Endothelial cell (in vitro differentiated cells): ENCODE results near the gene MAP3K8. TPM values are rescaled to one million over a fixed set of nuclear protein-coding genes. Genes with fewer than 3 reads are reported as not detected.

ENCODE experiments used
- DNase-seq: peaks from one replicate; pipeline ENCODE4 v3.0.0; 2021; ENCODE audit warnings: low spot score
- H3K27ac Mint-ChIP-seq: one replicate; pipeline ENCODE4 v1.8.0; 2021; ENCODE audit warnings: mixed read lengths, inconsistent platforms; ENCODE audit not compliant: unreplicated experiment
- H3K27me3 Mint-ChIP-seq: one replicate; pipeline ENCODE4 v1.8.0; 2021; ENCODE audit warnings: mild to moderate bottlenecking, moderate library complexity, mixed read lengths, inconsistent platforms; ENCODE audit not compliant: unreplicated experiment
- H3K36me3 Mint-ChIP-seq: one replicate; pipeline ENCODE4 v1.8.0; 2021; ENCODE audit warnings: mild to moderate bottlenecking, low read depth, mixed read lengths, inconsistent platforms; ENCODE audit not compliant: unreplicated experiment
- H3K4me1 Mint-ChIP-seq: one replicate; pipeline ENCODE4 v1.8.0; 2021; ENCODE audit warnings: mild to moderate bottlenecking, mixed read lengths, inconsistent platforms; ENCODE audit not compliant: unreplicated experiment
- H3K4me3 Mint-ChIP-seq: one replicate; pipeline ENCODE4 v1.8.0; 2021; ENCODE audit warnings: mild to moderate bottlenecking, mixed read lengths, inconsistent platforms; ENCODE audit not compliant: unreplicated experiment
- H3K9me3 Mint-ChIP-seq: one replicate; pipeline ENCODE4 v1.8.0; 2021; ENCODE audit warnings: mixed read lengths, inconsistent platforms; ENCODE audit not compliant: unreplicated experiment
- total RNA-seq: library from RNA; stranded (reverse); fragmentation: NEBNext Ultra II Directional; extraction: Animal tissue kit (Norgen Biotek cat#: 25700); gene quantifications from one replicate; pipeline ENCODE4 v1.2.1, GENCODE V29; 2021; ENCODE audit not compliant: unreplicated experiment
- TF ChIP-seq, protein P1 (sequence below): fragments of 200-600 bp; sonication (generic); IDR thresholded peaks from one replicate; pipeline ENCODE4 v1.5.0; 2021; ENCODE audit warnings: antibody characterized with exemption; ENCODE audit not compliant: unreplicated experiment

MAP3K8 gene
- total RNA-seq, 1 donor from 2014 or later = 6.2 TPM

DNA sequence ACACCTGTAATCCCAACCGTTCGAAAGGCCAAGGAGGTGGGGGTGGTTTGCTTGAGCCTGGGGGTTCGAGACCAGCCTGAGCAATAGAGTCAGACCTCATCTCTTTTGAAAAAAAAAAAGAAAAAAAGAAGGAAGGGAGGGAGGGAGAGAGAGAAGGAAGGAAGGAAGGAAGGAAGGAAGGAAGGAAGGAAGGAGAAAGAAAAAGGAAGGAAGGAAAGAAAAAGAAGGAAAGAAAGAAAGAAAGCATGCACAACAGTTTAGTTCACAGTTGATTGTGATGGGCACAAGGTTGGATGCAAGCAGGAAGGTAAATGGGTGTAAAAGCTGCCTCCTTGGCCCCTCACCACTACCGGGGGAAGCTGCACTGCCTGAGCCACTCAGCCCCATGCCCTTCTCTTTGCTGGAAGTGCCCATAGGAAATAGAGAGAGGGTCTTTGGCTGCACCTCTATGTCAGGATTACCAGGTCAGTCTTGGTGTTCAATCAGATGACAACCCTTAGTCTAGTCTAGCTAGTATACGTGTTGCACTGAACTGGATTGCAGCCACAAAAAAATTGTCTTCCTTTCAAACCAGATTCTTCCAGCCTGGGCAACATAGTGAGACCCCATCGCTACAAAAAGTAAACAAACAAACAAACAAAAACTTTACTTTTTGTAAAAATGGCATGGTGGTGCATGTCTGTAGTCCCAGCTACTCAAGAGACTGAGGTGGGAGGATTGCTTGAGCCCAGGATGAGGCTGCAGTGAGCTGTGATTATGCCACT, 20.0 kb downstream of the MAP3K8 start:
- Mint-ChIP-seq H3K27ac (no peak overlapping the region), H3K36me3 (peaks cover 10% of the 10 kb centered on the region), H3K27me3 (no peaks in the 10 kb centered on the region), H3K9me3 (no peaks in the 10 kb centered on the region), H3K4me3 (no peak overlapping the region), H3K4me1 (peaks cover 10% of the 10 kb centered on the region)
- DNase-seq = no peak
- TF ChIP-seq, protein P1, sequence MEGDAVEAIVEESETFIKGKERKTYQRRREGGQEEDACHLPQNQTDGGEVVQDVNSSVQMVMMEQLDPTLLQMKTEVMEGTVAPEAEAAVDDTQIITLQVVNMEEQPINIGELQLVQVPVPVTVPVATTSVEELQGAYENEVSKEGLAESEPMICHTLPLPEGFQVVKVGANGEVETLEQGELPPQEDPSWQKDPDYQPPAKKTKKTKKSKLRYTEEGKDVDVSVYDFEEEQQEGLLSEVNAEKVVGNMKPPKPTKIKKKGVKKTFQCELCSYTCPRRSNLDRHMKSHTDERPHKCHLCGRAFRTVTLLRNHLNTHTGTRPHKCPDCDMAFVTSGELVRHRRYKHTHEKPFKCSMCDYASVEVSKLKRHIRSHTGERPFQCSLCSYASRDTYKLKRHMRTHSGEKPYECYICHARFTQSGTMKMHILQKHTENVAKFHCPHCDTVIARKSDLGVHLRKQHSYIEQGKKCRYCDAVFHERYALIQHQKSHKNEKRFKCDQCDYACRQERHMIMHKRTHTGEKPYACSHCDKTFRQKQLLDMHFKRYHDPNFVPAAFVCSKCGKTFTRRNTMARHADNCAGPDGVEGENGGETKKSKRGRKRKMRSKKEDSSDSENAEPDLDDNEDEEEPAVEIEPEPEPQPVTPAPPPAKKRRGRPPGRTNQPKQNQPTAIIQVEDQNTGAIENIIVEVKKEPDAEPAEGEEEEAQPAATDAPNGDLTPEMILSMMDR = no peak

DNA sequence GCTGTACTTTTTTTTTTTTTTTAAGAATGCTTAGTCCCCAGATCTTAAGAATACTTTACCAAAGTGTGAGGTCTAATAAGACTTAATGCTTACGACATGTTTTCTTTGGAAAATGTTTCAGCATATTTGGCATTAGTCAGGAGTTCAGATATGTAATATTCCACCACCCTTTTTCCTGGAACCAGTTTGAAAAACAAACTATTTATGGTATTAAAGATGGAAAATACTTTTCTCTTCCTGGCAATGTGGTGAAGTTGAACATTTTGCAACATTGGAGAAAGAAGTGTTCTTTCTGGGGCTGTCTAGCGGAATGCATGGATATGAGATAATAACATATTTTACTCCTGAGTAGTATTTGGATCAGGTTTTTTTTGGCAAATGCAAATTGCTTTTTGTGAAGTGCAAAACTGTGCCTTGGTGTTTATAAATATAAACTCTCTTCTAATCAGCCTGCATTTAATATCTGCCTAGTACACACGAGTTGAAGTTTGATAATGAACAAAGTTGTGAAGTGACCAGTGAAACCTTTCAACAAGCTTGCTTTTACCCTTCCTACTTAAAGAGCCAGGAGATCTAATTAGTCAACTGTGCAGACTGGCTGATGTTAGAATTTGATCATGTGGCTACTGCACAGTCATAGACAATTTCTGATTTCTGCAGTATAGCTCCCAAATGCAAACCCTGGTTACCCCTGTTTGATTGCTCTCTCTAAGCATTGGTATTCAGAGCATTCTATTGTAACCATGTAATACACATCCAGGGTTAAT, 20.9 kb downstream of the MAP3K8 start:
- Mint-ChIP-seq H3K36me3 (peaks cover 12% of the 10 kb centered on the region), H3K27me3 (no peaks in the 10 kb centered on the region), H3K4me1 (peaks cover 10% of the 10 kb centered on the region), H3K4me3 (no peak overlapping the region), H3K27ac (no peak overlapping the region), H3K9me3 (no peaks in the 10 kb centered on the region)
- TF ChIP-seq, protein P1 = no peak
- no peak for DNase-seq

DNA sequence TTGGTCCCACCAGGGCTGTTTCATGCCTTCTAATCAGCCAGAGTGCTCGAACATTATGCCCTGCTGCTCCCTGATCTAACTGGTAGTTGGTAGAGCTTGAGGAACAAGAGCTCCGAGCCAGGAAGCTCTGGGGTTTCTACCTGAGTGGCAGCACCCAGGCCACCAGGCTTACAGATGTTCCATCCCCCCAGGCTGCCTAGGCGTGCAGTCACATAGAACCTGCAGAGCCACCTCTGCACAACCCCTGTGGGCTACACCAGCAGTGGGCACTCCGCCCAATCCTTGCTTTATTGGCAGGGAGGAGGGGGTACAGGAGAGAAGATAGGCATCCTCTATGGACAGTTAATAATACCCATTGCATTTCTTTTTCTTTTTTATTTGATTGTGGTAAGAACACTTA, 21.8 kb downstream of the MAP3K8 start:
- no peak overlapping the region for H3K4me3 Mint-ChIP-seq
- no peaks in the 10 kb centered on the region for H3K9me3 Mint-ChIP-seq
- no peak overlapping the region for H3K27ac Mint-ChIP-seq
- no peak for DNase-seq
- peaks cover 18% of the 10 kb centered on the region for H3K36me3 Mint-ChIP-seq
- TF ChIP-seq, protein P1 = no peak
- peaks cover 10% of the 10 kb centered on the region for H3K4me1 Mint-ChIP-seq
- no peaks in the 10 kb centered on the region for H3K27me3 Mint-ChIP-seq

DNA sequence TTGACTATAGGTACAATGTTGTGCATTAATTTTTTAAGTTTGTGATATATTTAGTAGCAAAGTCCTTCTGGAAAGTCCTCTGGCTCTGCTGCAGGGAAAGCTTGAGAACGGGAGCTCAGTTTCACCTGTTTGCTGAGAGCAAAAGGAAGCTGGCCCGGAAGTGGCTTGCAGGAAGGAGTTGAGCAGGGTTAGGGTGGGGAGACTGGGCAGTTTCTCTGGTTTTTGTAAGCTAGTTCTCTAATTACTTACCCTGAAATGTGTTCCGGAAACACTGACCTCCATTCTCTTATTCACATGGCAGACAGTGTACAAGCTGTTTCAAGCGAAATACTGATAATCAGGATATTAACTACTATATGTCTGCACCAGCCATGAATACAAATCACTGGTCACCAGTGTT, 22.3 kb downstream of the MAP3K8 start:
- TF ChIP-seq, protein P1 = no peak
- no peaks in the 10 kb centered on the region for H3K27me3 Mint-ChIP-seq
- DNase-seq = no peak
- H3K36me3 Mint-ChIP-seq = peaks cover 18% of the 10 kb centered on the region
- no peak overlapping the region for H3K27ac Mint-ChIP-seq
- peaks cover 10% of the 10 kb centered on the region for H3K4me1 Mint-ChIP-seq
- no peak overlapping the region for H3K4me3 Mint-ChIP-seq
- H3K9me3 Mint-ChIP-seq = no peaks in the 10 kb centered on the region

DNA sequence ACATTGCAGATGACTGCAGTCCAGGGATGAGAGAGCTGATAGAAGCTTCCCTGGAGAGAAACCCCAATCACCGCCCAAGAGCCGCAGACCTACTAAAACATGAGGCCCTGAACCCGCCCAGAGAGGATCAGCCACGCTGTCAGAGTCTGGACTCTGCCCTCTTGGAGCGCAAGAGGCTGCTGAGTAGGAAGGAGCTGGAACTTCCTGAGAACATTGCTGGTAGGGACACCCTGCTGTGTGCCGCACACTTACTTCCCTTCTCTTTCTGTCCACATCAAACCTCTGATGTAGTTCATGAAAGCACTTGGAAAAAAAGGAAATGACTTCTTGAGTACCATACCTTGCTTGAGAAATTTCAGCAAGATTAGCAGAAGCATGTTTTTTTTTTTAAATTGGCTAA, 25.3 kb downstream of the MAP3K8 start:
- peaks cover 10% of the 10 kb centered on the region for H3K4me1 Mint-ChIP-seq
- H3K27me3 Mint-ChIP-seq = peaks cover 1% of the 10 kb centered on the region
- no peaks in the 10 kb centered on the region for H3K9me3 Mint-ChIP-seq
- H3K36me3 Mint-ChIP-seq = peaks cover 12% of the 10 kb centered on the region
- DNase-seq = no peak
- H3K27ac Mint-ChIP-seq = no peak overlapping the region
- TF ChIP-seq, protein P1 = no peak
- H3K4me3 Mint-ChIP-seq = no peak overlapping the region
